Measurements from ENCODE around the gene GSN. TPM values are rescaled to one million over a fixed set of nuclear protein-coding genes. Genes with fewer than 3 reads are reported as not detected.

Gene GSN
- total and polyA plus RNA-seq, 4 donors = 18.8 to 402 (median 51.6) TPM

- TF ChIP-seq EGR1 (IDR thresholded peaks at IDR 0.05; ENCODE audit: low read depth in 2 of 2) (no peak), RAD21 (IDR thresholded peaks at IDR 0.05) (no peak), ATF3 (IDR thresholded peaks at IDR 0.05) (no peak), TAF1 (conservative IDR thresholded peaks at IDR 0.05) (no peak), GABPA (IDR thresholded peaks at IDR 0.05 in 1 of 2, conservative IDR thresholded peaks at IDR 0.05 in 1 of 2) (no peak), RXRA (IDR thresholded peaks at IDR 0.05) (no peak), ZBTB33 (IDR thresholded peaks at IDR 0.05) (no peak), YY1 (IDR thresholded peaks at IDR 0.05) (no peak), HNF4A (conservative IDR thresholded peaks at IDR 0.05) (no peak), SP1 (IDR thresholded peaks at IDR 0.05) (no peak)
- TF ChIP-seq, protein P1, sequence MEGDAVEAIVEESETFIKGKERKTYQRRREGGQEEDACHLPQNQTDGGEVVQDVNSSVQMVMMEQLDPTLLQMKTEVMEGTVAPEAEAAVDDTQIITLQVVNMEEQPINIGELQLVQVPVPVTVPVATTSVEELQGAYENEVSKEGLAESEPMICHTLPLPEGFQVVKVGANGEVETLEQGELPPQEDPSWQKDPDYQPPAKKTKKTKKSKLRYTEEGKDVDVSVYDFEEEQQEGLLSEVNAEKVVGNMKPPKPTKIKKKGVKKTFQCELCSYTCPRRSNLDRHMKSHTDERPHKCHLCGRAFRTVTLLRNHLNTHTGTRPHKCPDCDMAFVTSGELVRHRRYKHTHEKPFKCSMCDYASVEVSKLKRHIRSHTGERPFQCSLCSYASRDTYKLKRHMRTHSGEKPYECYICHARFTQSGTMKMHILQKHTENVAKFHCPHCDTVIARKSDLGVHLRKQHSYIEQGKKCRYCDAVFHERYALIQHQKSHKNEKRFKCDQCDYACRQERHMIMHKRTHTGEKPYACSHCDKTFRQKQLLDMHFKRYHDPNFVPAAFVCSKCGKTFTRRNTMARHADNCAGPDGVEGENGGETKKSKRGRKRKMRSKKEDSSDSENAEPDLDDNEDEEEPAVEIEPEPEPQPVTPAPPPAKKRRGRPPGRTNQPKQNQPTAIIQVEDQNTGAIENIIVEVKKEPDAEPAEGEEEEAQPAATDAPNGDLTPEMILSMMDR (IDR thresholded peaks at IDR 0.05; ENCODE audit: low read depth, low read length, missing input control) = no peak
- TF ChIP-seq, protein P2, sequence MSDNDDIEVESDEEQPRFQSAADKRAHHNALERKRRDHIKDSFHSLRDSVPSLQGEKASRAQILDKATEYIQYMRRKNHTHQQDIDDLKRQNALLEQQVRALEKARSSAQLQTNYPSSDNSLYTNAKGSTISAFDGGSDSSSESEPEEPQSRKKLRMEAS (IDR thresholded peaks at IDR 0.05) = no peak
- Histone ChIP-seq H3K9me3 (ENCODE audit: control insufficient read depth in 4 of 4, low read length in 3 of 4) (no peaks in the 10 kb centered on the region), H3K27me3 (ENCODE audit: control insufficient read depth in 4 of 4, insufficient read depth in 4 of 4, low read length in 3 of 4) (no peaks in the 10 kb centered on the region), H3K4me3 (ENCODE audit: low read depth in 1 of 3, low read length in 3 of 3) (no peak overlapping the region), H3K36me3 (ENCODE audit: control insufficient read depth in 4 of 4, insufficient read depth in 3 of 4, low read depth in 1 of 4, low read length in 3 of 4) (peaks cover 7 to 93% (median 66%) of the 10 kb centered on the region in 4 donors), H3K9ac (ENCODE audit: low read depth in 1 of 2, low read length in 2 of 2) (no peak overlapping the region), H3K27ac (ENCODE audit: low read depth in 1 of 2, low read length in 2 of 2) (no peak overlapping the region), H3K4me1 (ENCODE audit: control insufficient read depth in 4 of 4, insufficient read depth in 4 of 4, low read length in 3 of 4) (peaks cover 0 to 14% (median 5%) of the 10 kb centered on the region in 4 donors)
- WGBS = 89% methylated on average over 3 of the region's 3 CpGs
- DNase-seq (ENCODE audit: low spot score) = no peak
Measured at GRCh38 chr9:121348221-121348620, 80.3 kb downstream of the GSN start.

GRCh38 chr9:121349009-121349408 lies 81.0 kb downstream of the GSN start:
- H3K27ac ChIP-seq (ENCODE audit: low read depth in 1 of 2, low read length in 2 of 2) = no peak overlapping the region
- DNase-seq (ENCODE audit: low spot score) = no peak
- H3K9ac ChIP-seq (ENCODE audit: low read depth in 1 of 2, low read length in 2 of 2) = no peak overlapping the region
- H3K36me3 ChIP-seq (ENCODE audit: control insufficient read depth in 4 of 4, insufficient read depth in 3 of 4, low read depth in 1 of 4, low read length in 3 of 4) = peaks cover 7 to 91% (median 66%) of the 10 kb centered on the region in 4 donors
- H3K27me3 ChIP-seq (ENCODE audit: control insufficient read depth in 4 of 4, insufficient read depth in 4 of 4, low read length in 3 of 4) = no peaks in the 10 kb centered on the region
- H3K4me3 ChIP-seq (ENCODE audit: low read depth in 1 of 3, low read length in 3 of 3) = no peak overlapping the region
- WGBS = 80% methylated on average over 8 of the region's 8 CpGs
- H3K4me1 ChIP-seq (ENCODE audit: control insufficient read depth in 4 of 4, insufficient read depth in 4 of 4, low read length in 3 of 4) = peaks cover 0 to 14% (median 6%) of the 10 kb centered on the region in 4 donors
- TF ChIP-seq EGR1 (IDR thresholded peaks at IDR 0.05; ENCODE audit: low read depth in 2 of 2) (no peak), ZBTB33 (IDR thresholded peaks at IDR 0.05) (no peak), TAF1 (conservative IDR thresholded peaks at IDR 0.05) (no peak), SP1 (IDR thresholded peaks at IDR 0.05) (no peak), NR2F2 (IDR thresholded peaks at IDR 0.05) (no peak), RAD21 (IDR thresholded peaks at IDR 0.05) (no peak)
- TF ChIP-seq, protein P3, sequence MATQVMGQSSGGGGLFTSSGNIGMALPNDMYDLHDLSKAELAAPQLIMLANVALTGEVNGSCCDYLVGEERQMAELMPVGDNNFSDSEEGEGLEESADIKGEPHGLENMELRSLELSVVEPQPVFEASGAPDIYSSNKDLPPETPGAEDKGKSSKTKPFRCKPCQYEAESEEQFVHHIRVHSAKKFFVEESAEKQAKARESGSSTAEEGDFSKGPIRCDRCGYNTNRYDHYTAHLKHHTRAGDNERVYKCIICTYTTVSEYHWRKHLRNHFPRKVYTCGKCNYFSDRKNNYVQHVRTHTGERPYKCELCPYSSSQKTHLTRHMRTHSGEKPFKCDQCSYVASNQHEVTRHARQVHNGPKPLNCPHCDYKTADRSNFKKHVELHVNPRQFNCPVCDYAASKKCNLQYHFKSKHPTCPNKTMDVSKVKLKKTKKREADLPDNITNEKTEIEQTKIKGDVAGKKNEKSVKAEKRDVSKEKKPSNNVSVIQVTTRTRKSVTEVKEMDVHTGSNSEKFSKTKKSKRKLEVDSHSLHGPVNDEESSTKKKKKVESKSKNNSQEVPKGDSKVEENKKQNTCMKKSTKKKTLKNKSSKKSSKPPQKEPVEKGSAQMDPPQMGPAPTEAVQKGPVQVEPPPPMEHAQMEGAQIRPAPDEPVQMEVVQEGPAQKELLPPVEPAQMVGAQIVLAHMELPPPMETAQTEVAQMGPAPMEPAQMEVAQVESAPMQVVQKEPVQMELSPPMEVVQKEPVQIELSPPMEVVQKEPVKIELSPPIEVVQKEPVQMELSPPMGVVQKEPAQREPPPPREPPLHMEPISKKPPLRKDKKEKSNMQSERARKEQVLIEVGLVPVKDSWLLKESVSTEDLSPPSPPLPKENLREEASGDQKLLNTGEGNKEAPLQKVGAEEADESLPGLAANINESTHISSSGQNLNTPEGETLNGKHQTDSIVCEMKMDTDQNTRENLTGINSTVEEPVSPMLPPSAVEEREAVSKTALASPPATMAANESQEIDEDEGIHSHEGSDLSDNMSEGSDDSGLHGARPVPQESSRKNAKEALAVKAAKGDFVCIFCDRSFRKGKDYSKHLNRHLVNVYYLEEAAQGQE (IDR thresholded peaks at IDR 0.05) = no peak
- no peaks in the 10 kb centered on the region for H3K9me3 ChIP-seq (ENCODE audit: control insufficient read depth in 4 of 4, low read length in 3 of 4)
